GM21367 (cell line): Measurements from ENCODE around the gene FGF12.

Experiments
- ATAC-seq: cut with Tn5 transposase; IDR thresholded peaks from one replicate; pipeline ENCODE4 v1.9.1; 2021; ENCODE audit not compliant: unreplicated experiment

Gene FGF12

GRCh38 chr3:192216067-192216466 lies 511.3 kb downstream of the FGF12 start:
- ATAC-seq, result no peak

- ATAC-seq, result no peak
Measured at GRCh38 chr3:192212979-192213378, 514.4 kb downstream of the FGF12 start.

GRCh38 chr3:192212335-192212734 lies 515.0 kb downstream of the FGF12 start:
- peak; percentile 67 for ATAC-seq

- ATAC-seq, result no peak
Measured at GRCh38 chr3:192207651-192208050, 519.7 kb downstream of the FGF12 start.

- no peak for ATAC-seq
Measured at GRCh38 chr3:192207239-192207638, 520.1 kb downstream of the FGF12 start.

- no peak for ATAC-seq
Measured at GRCh38 chr3:192194085-192194484, 533.3 kb downstream of the FGF12 start.

- no peak for ATAC-seq
Measured at GRCh38 chr3:192188218-192188835, 539.0 kb downstream of the FGF12 start.

- no peak for ATAC-seq
Measured at GRCh38 chr3:192187485-192188051, 539.8 kb downstream of the FGF12 start.

GRCh38 chr3:192186498-192186897 lies 540.8 kb downstream of the FGF12 start:
- ATAC-seq, result no peak

GRCh38 chr3:192186045-192186444 lies 541.3 kb downstream of the FGF12 start:
- ATAC-seq, result no peak

- no peak for ATAC-seq
Measured at GRCh38 chr3:192183109-192183508, 544.2 kb downstream of the FGF12 start.

- ATAC-seq, result no peak
Measured at GRCh38 chr3:192181151-192181550, 546.2 kb downstream of the FGF12 start.

GRCh38 chr3:192177383-192177782 lies 550.0 kb downstream of the FGF12 start:
- no peak for ATAC-seq

- ATAC-seq, result no peak
Measured at GRCh38 chr3:192174283-192174682, 553.1 kb downstream of the FGF12 start.

- ATAC-seq, result no peak
Measured at GRCh38 chr3:192171213-192171612, 556.1 kb downstream of the FGF12 start.

GRCh38 chr3:192170659-192171058 lies 556.7 kb downstream of the FGF12 start:
- no peak for ATAC-seq

GRCh38 chr3:192170031-192170430 lies 557.3 kb downstream of the FGF12 start:
- no peak for ATAC-seq

GRCh38 chr3:192169332-192169915 lies 557.9 kb downstream of the FGF12 start:
- ATAC-seq, result no peak

- ATAC-seq, result no peak
Measured at GRCh38 chr3:192168202-192168601, 559.1 kb downstream of the FGF12 start.

GRCh38 chr3:192165552-192165951 lies 561.8 kb downstream of the FGF12 start:
- ATAC-seq, result no peak

- no peak for ATAC-seq
Measured at GRCh38 chr3:192161661-192162060, 565.7 kb downstream of the FGF12 start.

- ATAC-seq, result no peak
Measured at GRCh38 chr3:192156382-192156781, 571.0 kb downstream of the FGF12 start.

- ATAC-seq, result no peak
Measured at GRCh38 chr3:192155194-192155593, 572.1 kb downstream of the FGF12 start.
